GM23338 (cell line): Measurements from ENCODE around the gene SCARF1. TPM values are rescaled to one million over a fixed set of nuclear protein-coding genes. Genes with fewer than 3 reads are reported as not detected.

ENCODE experiments used
- ATAC-seq: fragments of 200-7000 bp; cut with Tn5 transposase; 3 replicates; pipeline ENCODE4 v1.9.1; 2020
- DNase-seq: peaks from one replicate; pipeline ENCODE4 v3.0.0-alpha.2; 2015; ENCODE audit warnings: low spot score
- H2AFZ ChIP-seq: fragments of 200-600 bp; sonication (generic); 2 replicates; pipeline ENCODE4 v1.8.0; 2016; ENCODE audit warnings: antibody characterized with exemption, mild to moderate bottlenecking, moderate library complexity
- H3F3A ChIP-seq: fragments of 200-600 bp; sonication (generic); replicated peaks from 2 replicates; pipeline ENCODE4 v1.8.0; 2017; ENCODE audit warnings: antibody characterized with exemption, mixed run types, low read depth
- H3K27ac ChIP-seq: fragments of 200-600 bp; sonication (generic); 2 replicates; pipeline ENCODE4 v1.6.1; 2016; ENCODE audit warnings: low read depth
- H3K27me3 ChIP-seq: fragments of 200-600 bp; sonication (generic); 2 replicates; pipeline ENCODE4 v1.8.0; 2016; ENCODE audit warnings: mild to moderate bottlenecking, mixed run types, moderate library complexity; ENCODE audit not compliant: insufficient read depth
- H3K36me3 ChIP-seq: fragments of 200-600 bp; sonication (generic); 2 replicates; pipeline ENCODE4 v1.8.0; 2016; ENCODE audit warnings: mild to moderate bottlenecking; ENCODE audit not compliant: insufficient read depth
- H3K4me1 ChIP-seq: fragments of 200-600 bp; sonication (generic); 2 replicates; pipeline ENCODE4 v1.8.0; 2016; ENCODE audit warnings: mild to moderate bottlenecking, moderate library complexity; ENCODE audit not compliant: insufficient read depth
- H3K4me2 ChIP-seq: fragments of 200-600 bp; sonication (generic); 2 replicates; pipeline ENCODE4 v1.7.1; 2017; ENCODE audit warnings: mixed run types
- H3K4me3 ChIP-seq: fragments of 200-600 bp; sonication (generic); 2 replicates; pipeline ENCODE4 v1.6.1; 2016; ENCODE audit warnings: mixed run types
- H3K79me2 ChIP-seq: fragments of 200-600 bp; sonication (generic); replicated peaks from 2 replicates; pipeline ENCODE4 v1.8.0; 2017; ENCODE audit warnings: mild to moderate bottlenecking; ENCODE audit not compliant: insufficient read depth
- H3K9me2 ChIP-seq: fragments of 200-600 bp; sonication (generic); 2 replicates; pipeline ENCODE4 v1.8.0; 2017; ENCODE audit not compliant: insufficient read depth
- H4K20me1 ChIP-seq: fragments of 200-600 bp; sonication (generic); replicated peaks from 2 replicates; pipeline ENCODE4 v1.8.0; 2017; ENCODE audit warnings: mild to moderate bottlenecking; ENCODE audit not compliant: insufficient read depth
- H3K27ac Mint-ChIP-seq: 2 replicates; pipeline ENCODE4 v1.8.0; 2020; ENCODE audit warnings: inconsistent platforms, mild to moderate bottlenecking, moderate library complexity, mixed read lengths
- H3K27me3 Mint-ChIP-seq: 3 replicates; pipeline ENCODE4 v1.8.0; 2022; ENCODE audit warnings: low read depth, mild to moderate bottlenecking, moderate library complexity, mixed read lengths, inconsistent platforms; ENCODE audit not compliant: insufficient read depth, poor library complexity
- H3K36me3 Mint-ChIP-seq: 3 replicates; pipeline ENCODE4 v1.8.0; 2021; ENCODE audit warnings: low read depth, mild to moderate bottlenecking, inconsistent platforms, moderate library complexity, mixed read lengths
- H3K4me1 Mint-ChIP-seq: 3 replicates; pipeline ENCODE4 v1.8.0; 2020; ENCODE audit warnings: mild to moderate bottlenecking, inconsistent platforms, mixed read lengths
- H3K4me3 Mint-ChIP-seq: 3 replicates; pipeline ENCODE4 v1.8.0; 2021; ENCODE audit warnings: moderate library complexity, mild to moderate bottlenecking, inconsistent platforms, mixed read lengths
- H3K9me3 Mint-ChIP-seq: 3 replicates; pipeline ENCODE4 v1.8.0; 2020; ENCODE audit warnings: moderate library complexity, mild to moderate bottlenecking, inconsistent platforms, mixed read lengths
- EZH2phosphoT487 ChIP-seq: fragments of 200-600 bp; sonication (generic); IDR thresholded peaks from one replicate; pipeline ENCODE4 v1.8.1; 2018; ENCODE audit warnings: antibody characterized with exemption; ENCODE audit not compliant: unreplicated experiment
- JUNB ChIP-seq: IDR thresholded peaks from one replicate; pipeline ENCODE4 v1.6.1; 2016; ENCODE audit warnings: antibody characterized with exemption; ENCODE audit not compliant: unreplicated experiment
- NANOG ChIP-seq: IDR thresholded peaks from 2 replicates; pipeline ENCODE4 v1.6.1; 2016; ENCODE audit warnings: antibody characterized with exemption, borderline replicate concordance
- POLR2AphosphoS5 ChIP-seq: IDR thresholded peaks from 2 replicates; pipeline ENCODE4 v1.6.1; 2016; ENCODE audit warnings: antibody characterized with exemption, low read depth
- STAT1 ChIP-seq: IDR thresholded peaks from one replicate; pipeline ENCODE4 v1.6.1; 2016; ENCODE audit warnings: antibody characterized with exemption; ENCODE audit not compliant: unreplicated experiment
- ZNF331 ChIP-seq: fragments of 250-450 bp; sonication (Bioruptor Pico); IDR thresholded peaks from 2 replicates; pipeline ENCODE4 v1.5.0; 2020; ENCODE audit warnings: low read depth, mild to moderate bottlenecking, moderate library complexity
- polyA plus RNA-seq: library from polyadenylated mRNA; unstranded; fragments of >200 nt; fragmentation: Nextera tagmentation; extraction: Ambion mirVana; gene quantifications from 2 replicates; pipeline ENCODE4 v1.2.1, GENCODE V29; 2016
- total RNA-seq: library from RNA; depleted of rRNA; stranded (reverse); fragments of >200 nt; shearing (Covaris generic); gene quantifications from 2 replicates; pipeline ENCODE4 v1.2.3, GENCODE V29; 2014
- TF ChIP-seq, protein P1 (sequence below): IDR thresholded peaks from 2 replicates; pipeline ENCODE4 v1.6.1; 2016; ENCODE audit warnings: antibody characterized with exemption
- TF ChIP-seq, protein P2 (sequence below): IDR thresholded peaks from one replicate; pipeline ENCODE4 v1.6.1; 2018; ENCODE audit warnings: antibody characterized with exemption; ENCODE audit not compliant: unreplicated experiment

SCARF1 gene
- total and polyA plus RNA-seq, 2 experiments from 2014 or later, result 0.76 to 1.6 TPM

DNA sequence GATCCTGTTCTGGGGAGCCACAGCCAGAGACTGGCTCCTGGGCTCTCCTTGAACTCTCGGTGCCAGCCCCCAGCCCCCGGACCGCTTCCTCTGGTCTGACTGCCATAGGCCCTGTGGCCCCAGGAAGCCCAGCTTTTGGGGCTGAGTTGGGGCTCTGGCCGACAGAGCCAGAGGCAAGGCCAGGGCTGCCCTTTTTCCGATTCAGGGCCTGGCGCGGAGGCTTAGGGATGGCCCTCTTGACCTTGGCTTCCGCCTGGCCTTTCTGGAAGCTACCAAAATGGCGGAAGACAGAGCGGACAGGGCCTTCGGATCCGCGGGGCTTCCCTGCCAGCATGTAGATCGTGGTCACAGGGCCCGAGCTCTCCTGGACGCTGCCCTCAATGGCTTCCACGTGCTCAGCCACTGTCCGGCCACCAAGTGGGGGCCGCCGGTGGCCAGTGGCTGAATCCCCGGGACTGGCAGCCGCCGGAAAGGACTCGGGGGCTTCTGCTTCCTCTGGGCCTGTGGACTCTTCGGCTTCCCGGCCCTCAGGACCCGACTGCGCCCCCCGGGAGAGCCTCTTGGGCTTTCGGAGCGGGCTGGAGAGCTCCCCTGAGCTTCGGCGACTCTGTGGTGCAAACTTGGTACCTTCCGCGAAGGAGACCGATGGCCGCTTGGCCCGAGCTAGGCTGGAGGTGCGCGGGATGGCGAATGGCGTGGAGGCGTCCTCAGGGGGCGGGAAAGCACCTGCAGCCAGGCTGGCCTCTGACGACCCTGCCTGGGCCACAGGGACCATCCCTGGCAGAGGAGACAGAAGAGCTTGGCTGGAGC lies 10.5 kb downstream of the SCARF1 start:
- Histone ChIP-seq H3K4me2 (no peak overlapping the region), H3K27ac (no peak overlapping the region), H2AFZ (no peak overlapping the region), H3F3A (0 out of 2 replicates have a peak, but pooled peaks cover 7% of the 10 kb centered on the region), H4K20me1 (no peaks in the 10 kb centered on the region), H3K4me1 (peaks cover 3% of the 10 kb centered on the region; the same call in 1 of the 2 replicates), H3K27me3 (no peaks in the 10 kb centered on the region), H3K4me3 (no peak overlapping the region), H3K9me2 (no peaks in the 10 kb centered on the region), H3K36me3 (no peaks in the 10 kb centered on the region), H3K79me2 (no peaks in the 10 kb centered on the region)
- Mint-ChIP-seq H3K9me3 (peaks cover 2% of the 10 kb centered on the region; the same call in 2 of the 3 replicates), H3K4me3 (no peak overlapping the region), H3K4me1 (peaks cover 15% of the 10 kb centered on the region), H3K36me3 (peaks cover 2% of the 10 kb centered on the region; the same call in 1 of the 3 replicates), H3K27ac (no peak overlapping the region), H3K27me3 (peaks cover 8% of the 10 kb centered on the region)
- DNase-seq, result no peak
- TF ChIP-seq, protein P1, sequence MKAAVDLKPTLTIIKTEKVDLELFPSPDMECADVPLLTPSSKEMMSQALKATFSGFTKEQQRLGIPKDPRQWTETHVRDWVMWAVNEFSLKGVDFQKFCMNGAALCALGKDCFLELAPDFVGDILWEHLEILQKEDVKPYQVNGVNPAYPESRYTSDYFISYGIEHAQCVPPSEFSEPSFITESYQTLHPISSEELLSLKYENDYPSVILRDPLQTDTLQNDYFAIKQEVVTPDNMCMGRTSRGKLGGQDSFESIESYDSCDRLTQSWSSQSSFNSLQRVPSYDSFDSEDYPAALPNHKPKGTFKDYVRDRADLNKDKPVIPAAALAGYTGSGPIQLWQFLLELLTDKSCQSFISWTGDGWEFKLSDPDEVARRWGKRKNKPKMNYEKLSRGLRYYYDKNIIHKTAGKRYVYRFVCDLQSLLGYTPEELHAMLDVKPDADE, result no peak
- TF ChIP-seq JUNB, result no peak
- ATAC-seq, result no peak

GRCh38 chr17:1630662-1631061 lies 14.9 kb downstream of the SCARF1 start:
- H3K9me3 Mint-ChIP-seq, result peaks cover 2% of the 10 kb centered on the region; the same call in 2 of the 3 replicates
- Histone ChIP-seq H3F3A (0 out of 2 replicates have a peak, but pooled peaks cover 13% of the 10 kb centered on the region), H3K27me3 (peaks cover 8% of the 10 kb centered on the region; the same call in 1 of the 2 replicates), H3K36me3 (no peaks in the 10 kb centered on the region), H3K27ac (no peak overlapping the region), H3K4me1 (no peaks in the 10 kb centered on the region; the same call in 1 of the 2 replicates), H3K4me2 (no peak overlapping the region), H3K4me3 (no peak overlapping the region), H2AFZ (no peak overlapping the region), H3K9me2 (no peaks in the 10 kb centered on the region), H3K79me2 (no peaks in the 10 kb centered on the region), H4K20me1 (no peaks in the 10 kb centered on the region)
- ATAC-seq, result no peak
- DNase-seq, result no peak
- H3K36me3 Mint-ChIP-seq, result no peaks in the 10 kb centered on the region; the same call in 2 of the 3 replicates
- H3K4me1 Mint-ChIP-seq, result peaks cover 19% of the 10 kb centered on the region
- peak overlapping the region; percentile 31; the same call in 2 of the 3 replicates for H3K4me3 Mint-ChIP-seq
- H3K27ac Mint-ChIP-seq, result no peak overlapping the region
- peaks cover 19% of the 10 kb centered on the region for H3K27me3 Mint-ChIP-seq
- TF ChIP-seq, protein P1, result no peak
- TF ChIP-seq POLR2AphosphoS5 (no peak), ZNF331 (CRISPR knock-in tag) (no peak), STAT1 (no peak), NANOG (no peak), EZH2phosphoT487 (no peak)
- TF ChIP-seq, protein P2, sequence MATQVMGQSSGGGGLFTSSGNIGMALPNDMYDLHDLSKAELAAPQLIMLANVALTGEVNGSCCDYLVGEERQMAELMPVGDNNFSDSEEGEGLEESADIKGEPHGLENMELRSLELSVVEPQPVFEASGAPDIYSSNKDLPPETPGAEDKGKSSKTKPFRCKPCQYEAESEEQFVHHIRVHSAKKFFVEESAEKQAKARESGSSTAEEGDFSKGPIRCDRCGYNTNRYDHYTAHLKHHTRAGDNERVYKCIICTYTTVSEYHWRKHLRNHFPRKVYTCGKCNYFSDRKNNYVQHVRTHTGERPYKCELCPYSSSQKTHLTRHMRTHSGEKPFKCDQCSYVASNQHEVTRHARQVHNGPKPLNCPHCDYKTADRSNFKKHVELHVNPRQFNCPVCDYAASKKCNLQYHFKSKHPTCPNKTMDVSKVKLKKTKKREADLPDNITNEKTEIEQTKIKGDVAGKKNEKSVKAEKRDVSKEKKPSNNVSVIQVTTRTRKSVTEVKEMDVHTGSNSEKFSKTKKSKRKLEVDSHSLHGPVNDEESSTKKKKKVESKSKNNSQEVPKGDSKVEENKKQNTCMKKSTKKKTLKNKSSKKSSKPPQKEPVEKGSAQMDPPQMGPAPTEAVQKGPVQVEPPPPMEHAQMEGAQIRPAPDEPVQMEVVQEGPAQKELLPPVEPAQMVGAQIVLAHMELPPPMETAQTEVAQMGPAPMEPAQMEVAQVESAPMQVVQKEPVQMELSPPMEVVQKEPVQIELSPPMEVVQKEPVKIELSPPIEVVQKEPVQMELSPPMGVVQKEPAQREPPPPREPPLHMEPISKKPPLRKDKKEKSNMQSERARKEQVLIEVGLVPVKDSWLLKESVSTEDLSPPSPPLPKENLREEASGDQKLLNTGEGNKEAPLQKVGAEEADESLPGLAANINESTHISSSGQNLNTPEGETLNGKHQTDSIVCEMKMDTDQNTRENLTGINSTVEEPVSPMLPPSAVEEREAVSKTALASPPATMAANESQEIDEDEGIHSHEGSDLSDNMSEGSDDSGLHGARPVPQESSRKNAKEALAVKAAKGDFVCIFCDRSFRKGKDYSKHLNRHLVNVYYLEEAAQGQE, result no peak
